Ovary (tissue), 3 donors: ENCODE measurements around the gene PLCG1.

Experiments used
- CTCF ChIP-seq, 3 donors: fragments of 450-650 bp in 2 of 3; fragments of 200-600 bp in 1 of 3; IDR thresholded peaks; one replicate each; pipeline versions ENCODE4 v1.5.1 to v1.8.0; 2016 to 2022; ENCODE audit warnings: antibody characterized with exemption in 3 of 3, mild to moderate bottlenecking in 1 of 3
- EP300 ChIP-seq: sonication (generic); formaldehyde crosslinking; IDR thresholded peaks from one replicate; pipeline ENCODE4 v1.6.1; 2017; ENCODE audit warnings: antibody characterized with exemption
- POLR2A ChIP-seq: fragments of 450-650 bp; IDR thresholded peaks from one replicate; pipeline ENCODE4 v1.6.1; 2017; ENCODE audit warnings: antibody characterized with exemption, mild to moderate bottlenecking, moderate library complexity
- donor health status: DM: no; HTN: no; CAD: no.

GRCh38 chr20:41150664-41151063, 13.3 kb downstream of the PLCG1 start:
- TF ChIP-seq CTCF (IDR thresholded peaks at IDR 0.05) (no peak), POLR2A (no peak), EP300 (no peak)
